Activated CD8-positive, alpha-beta T cell treated with anti-CD3 and anti-CD28 coated beads for 36 hours (primary cell): ENCODE data around the gene RBM12. TPM values are rescaled to one million over a fixed set of nuclear protein-coding genes. Genes with fewer than 3 reads are reported as not detected.
A peak's percentile ranks its signal among the peaks of the same experiment; 100 is the strongest.
"Not testable (repeated sequence)": the region's sequence is repeated elsewhere in the genome, so short reads cannot be mapped to it uniquely, and the experiment has no call there.

Source experiments
- ATAC-seq: fragments of 200-7000 bp; cut with Tn5 transposase; one replicate; pipeline ENCODE4 v1.10.0; 2021; ENCODE audit warnings: mild to moderate bottlenecking, moderate library complexity
- CTCF ChIA-PET: fragments of 350-600 bp; sonication (Branson Sonifier 250); formaldehyde crosslinking; loops from one replicate; lab custom pipeline; 2021; ENCODE audit warnings: antibody characterized with exemption; lab: Charles Lee
- POLR2A ChIA-PET: fragments of 350-600 bp; sonication (Branson Sonifier 250); formaldehyde crosslinking; loops from one replicate; lab custom pipeline; 2021; ENCODE audit warnings: antibody characterized with exemption; lab: Charles Lee
- DNase-seq: peaks from one replicate; pipeline ENCODE4 v3.0.0-alpha.2; 2020
- H3K27ac Mint-ChIP-seq: one replicate; pipeline ENCODE4 v1.8.0; 2021; ENCODE audit warnings: mild to moderate bottlenecking, mixed read lengths
- H3K27me3 Mint-ChIP-seq: one replicate; pipeline ENCODE4 v1.8.0; 2021; ENCODE audit warnings: mixed read lengths
- H3K36me3 Mint-ChIP-seq: one replicate; pipeline ENCODE4 v1.8.0; 2021; ENCODE audit warnings: low read depth, mixed read lengths
- H3K4me1 Mint-ChIP-seq: one replicate; pipeline ENCODE4 v1.8.0; 2021; ENCODE audit warnings: low read depth, mixed read lengths
- H3K4me3 Mint-ChIP-seq: one replicate; pipeline ENCODE4 v1.8.0; 2021; ENCODE audit warnings: mild to moderate bottlenecking, moderate library complexity, mixed read lengths
- H3K9me3 Mint-ChIP-seq: one replicate; pipeline ENCODE4 v1.8.0; 2021; ENCODE audit warnings: mixed read lengths
- CTCF ChIP-seq: fragments of 200-600 bp; IDR thresholded peaks from one replicate; pipeline ENCODE4 v1.8.0; 2022; ENCODE audit warnings: antibody characterized with exemption, mild to moderate bottlenecking
- intact Hi-C: fragments of 100-400 bp; cut with micrococcal nuclease; formaldehyde crosslinking; loops from one replicate; pipeline ENCODE4 v1.10.0; 2022
- total RNA-seq, 2 experiments: library from RNA; stranded (reverse); gene quantifications; one replicate each; pipeline ENCODE4 v1.2.3, GENCODE V29; 2021

RBM12 gene
- total RNA-seq, 2 experiments from 2014 or later, result 111 to 114 TPM

GRCh38 chr20:35710884-35711587, 46.3 kb upstream of the RBM12 start:
- Mint-ChIP-seq H3K9me3 (no peaks in the 10 kb centered on the region), H3K4me3 (peak overlapping the region; percentile 44), H3K27me3 (no peaks in the 10 kb centered on the region), H3K4me1 (peaks cover 61% of the 10 kb centered on the region), H3K36me3 (peaks cover 73% of the 10 kb centered on the region), H3K27ac (peak overlapping the region; percentile 90)
- DNase-seq (no peak), ATAC-seq (no peak)
- TF ChIP-seq CTCF, result no peak
- ChIA-PET CTCF (interaction anchor here (1.2 to 1.8 kb wide), 4 partner anchors 9 to 110 kb away, joined by 3 to 6 read pairs (median 5); partner anchors contain the start of gene RBM39), POLR2A (interaction anchor here (1.2 to 36.9 kb wide), 5 partner anchors 5 to 132 kb away, joined by 3 to 1214 read pairs (median 10); partner anchors contain the start of genes CPNE1, NFS1, RBM12 and RBM39)
- intact Hi-C loops, result no loop called here

- Mint-ChIP-seq H3K4me1 (peaks cover 53% of the 10 kb centered on the region), H3K27ac (peak overlapping the region; percentile 90), H3K27me3 (no peaks in the 10 kb centered on the region), H3K9me3 (no peaks in the 10 kb centered on the region), H3K4me3 (no peak overlapping the region), H3K36me3 (peaks cover 74% of the 10 kb centered on the region)
- no peak for TF ChIP-seq CTCF
- ATAC-seq (no peak), DNase-seq (no peak)
- POLR2A ChIA-PET, result interaction anchor here (1.0 to 36.9 kb wide), 5 partner anchors 6 to 106 kb away, joined by 3 to 1214 read pairs (median 10); partner anchors contain the start of genes CPNE1, NFS1, RBM12 and RBM39
- intact Hi-C loops, result no loop called here
- CTCF ChIA-PET, result interaction anchor here (1.5 kb wide), 1 partner anchor 11 kb away, joined by 5 read pairs; the partner anchor contains the start of genes NFS1 and ROMO1
Observed at GRCh38 chr20:35710039-35710438, 45.3 kb upstream of the RBM12 start.

- peaks cover 50% of the 10 kb centered on the region for H3K4me1 Mint-ChIP-seq
- no peak overlapping the region for H3K4me3 Mint-ChIP-seq
Observed at GRCh38 chr20:35709259-35709658, 44.6 kb upstream of the RBM12 start.

GRCh38 chr20:35708502-35708901, 43.8 kb upstream of the RBM12 start:
- Mint-ChIP-seq H3K4me1 (peaks cover 45% of the 10 kb centered on the region), H3K9me3 (no peaks in the 10 kb centered on the region), H3K4me3 (no peak overlapping the region), H3K27me3 (no peaks in the 10 kb centered on the region), H3K27ac (peak overlapping the region; percentile 59), H3K36me3 (peaks cover 79% of the 10 kb centered on the region)
- ChIA-PET CTCF (interaction anchor here (1.3 kb wide), 1 partner anchor 89 kb away, joined by 3 read pairs; no protein-coding TSS in a partner anchor), POLR2A (interaction anchor here (0.7 to 36.9 kb wide), 5 partner anchors 7 to 250 kb away, joined by 3 to 1214 read pairs (median 3); partner anchors contain the start of genes NFS1, RBM39 and ROMO1)
- ATAC-seq (no peak), DNase-seq (no peak)
- TF ChIP-seq CTCF, result no peak
- intact Hi-C loops, result no loop called here

More at GRCh38 chr20:35709259-35709658, 44.6 kb upstream of the RBM12 start:
- peak overlapping the region; percentile 66 for H3K27ac Mint-ChIP-seq
- POLR2A ChIA-PET, result interaction anchor here (1.0 to 36.9 kb wide), 3 partner anchors 6 to 251 kb away, joined by 3 to 1214 read pairs (median 1214); partner anchors contain the start of genes NFS1, RBM39 and ROMO1
- no peaks in the 10 kb centered on the region for H3K27me3 Mint-ChIP-seq
- DNase-seq, result no peak
- intact Hi-C loops, result no loop called here
- H3K9me3 Mint-ChIP-seq, result no peaks in the 10 kb centered on the region
- CTCF ChIA-PET, result interaction anchor here (1.5 kb wide), 1 partner anchor 10 kb away, joined by 5 read pairs; the partner anchor contains the start of genes NFS1 and ROMO1
- peaks cover 79% of the 10 kb centered on the region for H3K36me3 Mint-ChIP-seq
- TF ChIP-seq CTCF, result no peak
- ATAC-seq, result no peak

- CTCF ChIA-PET, result interaction anchor here (1.0 to 1.3 kb wide), 4 partner anchors 8 to 88 kb away, joined by 3 to 4 read pairs (median 3); partner anchors contain the start of genes NFS1 and ROMO1
- H3K9me3 Mint-ChIP-seq, DNase-seq, ATAC-seq, intact Hi-C loops, H3K4me3 Mint-ChIP-seq, H3K27me3 Mint-ChIP-seq: not testable (repeated sequence)
- Mint-ChIP-seq H3K36me3 (peaks cover 82% of the 10 kb centered on the region), H3K27ac (peak overlapping the region; percentile 46), H3K4me1 (peaks cover 39% of the 10 kb centered on the region)
- POLR2A ChIA-PET, result interaction anchor here (35.7 kb wide), 1 partner anchor 20 kb away, joined by 1214 read pairs; the partner anchor contains the start of gene RBM39
Observed at GRCh38 chr20:35706591-35707529, 42.2 kb upstream of the RBM12 start.

GRCh38 chr20:35705894-35706293, 41.2 kb upstream of the RBM12 start:
- ChIA-PET POLR2A (interaction anchor here (1.3 to 35.7 kb wide), 3 partner anchors 21 to 90 kb away, joined by 3 to 1214 read pairs (median 6); partner anchors contain the start of genes CPNE1, RBM12, RBM39 and SPAG4), CTCF (interaction anchor here (1.3 kb wide), 1 partner anchor 87 kb away, joined by 3 read pairs; no protein-coding TSS in a partner anchor)
- Mint-ChIP-seq H3K36me3 (peaks cover 77% of the 10 kb centered on the region), H3K4me1 (peaks cover 33% of the 10 kb centered on the region)
- H3K27me3 Mint-ChIP-seq, DNase-seq, H3K27ac Mint-ChIP-seq, H3K9me3 Mint-ChIP-seq, intact Hi-C loops, ATAC-seq, H3K4me3 Mint-ChIP-seq: not testable (repeated sequence)
